GM19240 (cell line): Measurements from ENCODE around the gene TTC8.
"Not testable (repeated sequence)": the region's sequence is repeated elsewhere in the genome, so short reads cannot be mapped to it uniquely, and the experiment has no call there.

Source experiments
- DNase-seq: peaks from one replicate; pipeline ENCODE4 v3.0.0; 2011; ENCODE audit warnings: low spot score; ENCODE audit not compliant: insufficient read length

TTC8 gene

GRCh38 chr14:88823968-88824313 is 510 bp upstream of the TTC8 start:
- DNase-seq = no peak

GRCh38 chr14:88825078-88825458 is 617 bp downstream of the TTC8 start:
- no peak for DNase-seq

GRCh38 chr14:88825503-88825902 is 1.1 kb downstream of the TTC8 start:
- no peak for DNase-seq

- DNase-seq = no peak
Measured at GRCh38 chr14:88829188-88829587, 4.7 kb downstream of the TTC8 start.

- DNase-seq = no peak
Measured at GRCh38 chr14:88829685-88830302, 5.3 kb downstream of the TTC8 start.

GRCh38 chr14:88831284-88831683 is 6.8 kb downstream of the TTC8 start:
- DNase-seq = no peak

- DNase-seq = no peak
Measured at GRCh38 chr14:88834883-88835431, 10.5 kb downstream of the TTC8 start.

GRCh38 chr14:88835661-88836060 is 11.2 kb downstream of the TTC8 start:
- no peak for DNase-seq

- DNase-seq = no peak
Measured at GRCh38 chr14:88837495-88837894, 13.0 kb downstream of the TTC8 start.

- DNase-seq = no peak
Measured at GRCh38 chr14:88838015-88838414, 13.6 kb downstream of the TTC8 start.

GRCh38 chr14:88840926-88841325 is 16.5 kb downstream of the TTC8 start:
- no peak for DNase-seq

GRCh38 chr14:88841741-88842140 is 17.3 kb downstream of the TTC8 start:
- DNase-seq = no peak

- DNase-seq = no peak
Measured at GRCh38 chr14:88842414-88842813, 18.0 kb downstream of the TTC8 start.

- DNase-seq = no peak
Measured at GRCh38 chr14:88844980-88845491, 20.6 kb downstream of the TTC8 start.

- no peak for DNase-seq
Measured at GRCh38 chr14:88848571-88848970, 24.1 kb downstream of the TTC8 start.

GRCh38 chr14:88849716-88850115 is 25.3 kb downstream of the TTC8 start:
- no peak for DNase-seq

GRCh38 chr14:88851587-88851986 is 27.1 kb downstream of the TTC8 start:
- DNase-seq = no peak

- no peak for DNase-seq
Measured at GRCh38 chr14:88852632-88853031, 28.2 kb downstream of the TTC8 start.

- DNase-seq = no peak
Measured at GRCh38 chr14:88853129-88853528, 28.7 kb downstream of the TTC8 start.

- DNase-seq = no peak
Measured at GRCh38 chr14:88856786-88857366, 32.4 kb downstream of the TTC8 start.

GRCh38 chr14:88857861-88858260 is 33.4 kb downstream of the TTC8 start:
- DNase-seq = not testable (repeated sequence)

GRCh38 chr14:88859118-88859517 is 34.7 kb downstream of the TTC8 start:
- not testable (repeated sequence) for DNase-seq

- DNase-seq = no peak
Measured at GRCh38 chr14:88863167-88863566, 38.7 kb downstream of the TTC8 start.
